Neural progenitor cell (in vitro differentiated cells): ENCODE measurements around the gene CFAP58. TPM values are rescaled to one million over a fixed set of nuclear protein-coding genes. Genes with fewer than 3 reads are reported as not detected.

Experiments
- DNase-seq: peaks from one replicate; pipeline ENCODE4 v3.0.0-alpha.2; 2016; ENCODE audit warnings: low spot score
- H2AFZ ChIP-seq: fragments of 200-600 bp; sonication (generic); replicated peaks from 2 replicates; pipeline ENCODE4 v1.6.1; 2016; ENCODE audit warnings: antibody characterized with exemption
- H3F3A ChIP-seq: fragments of 200-600 bp; sonication (generic); 2 replicates; pipeline ENCODE4 v1.6.1; 2016; ENCODE audit warnings: antibody characterized with exemption, low read depth
- H3K27ac ChIP-seq: fragments of 200-600 bp; sonication (generic); 2 replicates; pipeline ENCODE4 v1.5.1; 2016; ENCODE audit warnings: mild to moderate bottlenecking
- H3K27me3 ChIP-seq: fragments of 200-600 bp; sonication (generic); 2 replicates; pipeline ENCODE4 v1.6.1; 2016; ENCODE audit warnings: mild to moderate bottlenecking, moderate library complexity
- H3K36me3 ChIP-seq: fragments of 200-600 bp; sonication (generic); 2 replicates; pipeline ENCODE4 v1.5.1; 2016
- H3K4me1 ChIP-seq: fragments of 200-600 bp; sonication (generic); 2 replicates; pipeline ENCODE4 v1.6.1; 2016; ENCODE audit warnings: mixed run types
- H3K4me2 ChIP-seq: fragments of 200-600 bp; sonication (generic); 2 replicates; pipeline ENCODE4 v1.6.1; 2016
- H3K4me3 ChIP-seq: fragments of 200-600 bp; sonication (generic); 2 replicates; pipeline ENCODE4 v1.5.1; 2016
- H3K79me2 ChIP-seq: fragments of 200-600 bp; sonication (generic); 2 replicates; pipeline ENCODE4 v1.6.1; 2016; ENCODE audit warnings: low read depth
- H3K9ac ChIP-seq: fragments of 200-600 bp; sonication (generic); 2 replicates; pipeline ENCODE4 v1.6.1; 2016
- H3K9me3 ChIP-seq: fragments of 200-600 bp; sonication (generic); 2 replicates; pipeline ENCODE4 v1.5.1; 2016; ENCODE audit warnings: low read depth
- H4K20me1 ChIP-seq: fragments of 200-600 bp; sonication (generic); 2 replicates; pipeline ENCODE4 v1.6.1; 2016; ENCODE audit warnings: low read depth
- H3K27ac Mint-ChIP-seq: 3 replicates; pipeline ENCODE4 v1.8.0; 2021; ENCODE audit warnings: mixed read lengths
- H3K27me3 Mint-ChIP-seq: 2 replicates; pipeline ENCODE4 v1.8.0; 2022; ENCODE audit warnings: low read depth, mild to moderate bottlenecking, inconsistent platforms, moderate library complexity, mixed read lengths; ENCODE audit not compliant: insufficient read depth
- H3K36me3 Mint-ChIP-seq: 3 replicates; pipeline ENCODE4 v1.8.0; 2021; ENCODE audit warnings: mixed read lengths
- H3K4me1 Mint-ChIP-seq: 3 replicates; pipeline ENCODE4 v1.8.0; 2021; ENCODE audit warnings: mixed read lengths
- H3K4me3 Mint-ChIP-seq: 3 replicates; pipeline ENCODE4 v1.8.0; 2021; ENCODE audit warnings: mild to moderate bottlenecking, moderate library complexity, mixed read lengths
- H3K9me3 Mint-ChIP-seq: 3 replicates; pipeline ENCODE4 v1.8.0; 2020; ENCODE audit warnings: mixed read lengths
- EZH2 ChIP-seq: fragments of 200-600 bp; sonication (generic); IDR thresholded peaks from 2 replicates; pipeline ENCODE4 v1.6.1; 2017; ENCODE audit warnings: antibody characterized with exemption, mild to moderate bottlenecking, moderate library complexity
- EZH2phosphoT487 ChIP-seq: fragments of 200-600 bp; sonication (generic); IDR thresholded peaks from 2 replicates; pipeline ENCODE4 v1.6.1; 2017; ENCODE audit warnings: antibody characterized with exemption
- total RNA-seq: library from RNA; depleted of rRNA; stranded (reverse); fragments of >200 nt; gene quantifications from 2 replicates; pipeline ENCODE4 v1.2.3, GENCODE V29; 2015; ENCODE audit warnings: low replicate concordance
- TF ChIP-seq, protein P1 (sequence below): fragments of 200-600 bp; sonication (generic); IDR thresholded peaks from 2 replicates; pipeline ENCODE4 v1.5.1; 2017; ENCODE audit warnings: antibody characterized with exemption, mild to moderate bottlenecking

Gene CFAP58
- total RNA-seq, 1 donor from 2014 or later, result 1.7 TPM

DNA sequence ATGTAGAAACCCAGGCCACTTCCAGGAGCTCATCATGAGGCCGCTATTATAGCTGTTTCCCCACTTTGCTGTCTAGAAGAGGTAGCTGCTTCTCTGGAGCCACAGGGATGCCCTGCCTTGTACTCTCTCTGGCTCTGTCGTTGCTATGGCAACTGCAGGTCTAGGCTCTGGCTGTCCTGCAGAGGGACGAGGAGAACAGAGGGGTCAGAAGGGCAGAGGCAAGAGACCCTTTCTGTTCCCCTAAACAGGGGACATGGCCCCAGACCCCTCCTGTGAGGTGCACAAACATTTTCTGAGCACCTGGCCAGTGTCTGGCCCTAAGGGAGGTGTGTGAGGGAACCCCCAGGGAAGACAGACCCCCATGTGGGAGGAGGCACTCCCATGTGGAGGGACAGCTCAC is 46.7 kb upstream of the CFAP58 start:
- Histone ChIP-seq H3F3A (no peaks in the 10 kb centered on the region), H3K9ac (no peak overlapping the region), H3K27ac (no peak overlapping the region), H3K36me3 (no peaks in the 10 kb centered on the region), H4K20me1 (no peaks in the 10 kb centered on the region), H3K9me3 (no peaks in the 10 kb centered on the region), H3K27me3 (no peaks in the 10 kb centered on the region), H3K4me1 (peaks cover 10% of the 10 kb centered on the region), H3K4me3 (no peak overlapping the region), H2AFZ (no peak overlapping the region), H3K4me2 (no peak overlapping the region), H3K79me2 (no peaks in the 10 kb centered on the region)
- peak; percentile 84 for DNase-seq
- Mint-ChIP-seq H3K27me3 (no peaks in the 10 kb centered on the region), H3K36me3 (peaks cover 19% of the 10 kb centered on the region), H3K9me3 (peaks cover 15% of the 10 kb centered on the region), H3K4me1 (peaks cover 31% of the 10 kb centered on the region), H3K27ac (peak overlapping the region; percentile 9), H3K4me3 (no peak overlapping the region)
- TF ChIP-seq EZH2, result no peak
- TF ChIP-seq, protein P1, sequence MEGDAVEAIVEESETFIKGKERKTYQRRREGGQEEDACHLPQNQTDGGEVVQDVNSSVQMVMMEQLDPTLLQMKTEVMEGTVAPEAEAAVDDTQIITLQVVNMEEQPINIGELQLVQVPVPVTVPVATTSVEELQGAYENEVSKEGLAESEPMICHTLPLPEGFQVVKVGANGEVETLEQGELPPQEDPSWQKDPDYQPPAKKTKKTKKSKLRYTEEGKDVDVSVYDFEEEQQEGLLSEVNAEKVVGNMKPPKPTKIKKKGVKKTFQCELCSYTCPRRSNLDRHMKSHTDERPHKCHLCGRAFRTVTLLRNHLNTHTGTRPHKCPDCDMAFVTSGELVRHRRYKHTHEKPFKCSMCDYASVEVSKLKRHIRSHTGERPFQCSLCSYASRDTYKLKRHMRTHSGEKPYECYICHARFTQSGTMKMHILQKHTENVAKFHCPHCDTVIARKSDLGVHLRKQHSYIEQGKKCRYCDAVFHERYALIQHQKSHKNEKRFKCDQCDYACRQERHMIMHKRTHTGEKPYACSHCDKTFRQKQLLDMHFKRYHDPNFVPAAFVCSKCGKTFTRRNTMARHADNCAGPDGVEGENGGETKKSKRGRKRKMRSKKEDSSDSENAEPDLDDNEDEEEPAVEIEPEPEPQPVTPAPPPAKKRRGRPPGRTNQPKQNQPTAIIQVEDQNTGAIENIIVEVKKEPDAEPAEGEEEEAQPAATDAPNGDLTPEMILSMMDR, result no peak

DNA sequence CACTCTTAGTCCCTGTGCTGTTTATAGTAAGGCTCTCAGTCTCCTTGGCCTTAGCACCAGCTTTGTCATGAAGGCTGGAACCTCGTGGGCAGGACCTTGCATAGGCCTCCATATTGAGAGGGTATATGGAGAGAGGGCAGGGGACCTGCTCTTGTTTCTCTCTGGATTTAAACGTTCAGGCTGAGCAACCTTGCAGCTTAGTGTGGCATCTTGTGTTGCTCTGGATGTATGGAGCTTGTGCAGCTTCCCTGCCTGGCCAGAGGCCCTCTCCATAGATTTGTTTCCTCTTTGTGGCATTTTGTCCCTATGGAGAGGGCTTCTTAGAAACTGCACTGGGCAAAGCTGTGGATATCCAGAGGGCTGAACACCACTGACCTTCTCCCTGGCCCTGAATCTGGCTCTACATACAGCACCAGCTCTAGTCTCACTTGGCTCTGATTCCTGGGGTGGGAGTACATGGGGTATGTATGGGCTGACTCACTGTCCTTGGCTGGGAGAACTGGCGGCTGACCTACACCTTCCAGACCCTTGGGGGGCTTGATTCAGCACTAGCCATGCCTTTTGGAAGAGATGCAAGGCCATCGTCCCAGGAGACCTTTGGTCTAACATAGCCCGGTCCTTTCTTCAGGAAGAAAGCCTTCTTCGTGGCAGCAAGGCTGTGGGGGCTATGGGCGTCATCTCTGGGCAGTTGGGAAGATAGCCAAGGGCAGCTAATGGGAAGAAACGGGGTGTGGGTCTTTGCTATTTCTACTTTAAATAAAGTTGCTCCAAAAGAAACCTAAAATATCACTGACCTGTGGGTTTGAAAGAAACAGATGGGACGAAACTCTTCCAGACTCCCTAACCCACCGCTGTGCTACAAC is 45.8 kb upstream of the CFAP58 start:
- no peaks in the 10 kb centered on the region for H3F3A ChIP-seq
- H3K36me3 ChIP-seq, result no peaks in the 10 kb centered on the region
- H3K79me2 ChIP-seq, result no peaks in the 10 kb centered on the region
- H2AFZ ChIP-seq, result no peak overlapping the region
- Mint-ChIP-seq H3K4me3 (no peak overlapping the region), H3K36me3 (peaks cover 24% of the 10 kb centered on the region), H3K27ac (peak overlapping the region; percentile 9), H3K9me3 (peaks cover 9% of the 10 kb centered on the region), H3K4me1 (peaks cover 37% of the 10 kb centered on the region), H3K27me3 (no peaks in the 10 kb centered on the region)
- no peaks in the 10 kb centered on the region for H3K27me3 ChIP-seq
- no peak overlapping the region for H3K9ac ChIP-seq
- H4K20me1 ChIP-seq, result no peaks in the 10 kb centered on the region
- H3K4me2 ChIP-seq, result no peak overlapping the region
- no peaks in the 10 kb centered on the region for H3K9me3 ChIP-seq
- H3K4me3 ChIP-seq, result no peak overlapping the region
- no peak for TF ChIP-seq EZH2phosphoT487
- TF ChIP-seq, protein P1, result no peak
- H3K4me1 ChIP-seq, result peaks cover 10% of the 10 kb centered on the region
- no peak overlapping the region for H3K27ac ChIP-seq
- DNase-seq, result no peak

DNA sequence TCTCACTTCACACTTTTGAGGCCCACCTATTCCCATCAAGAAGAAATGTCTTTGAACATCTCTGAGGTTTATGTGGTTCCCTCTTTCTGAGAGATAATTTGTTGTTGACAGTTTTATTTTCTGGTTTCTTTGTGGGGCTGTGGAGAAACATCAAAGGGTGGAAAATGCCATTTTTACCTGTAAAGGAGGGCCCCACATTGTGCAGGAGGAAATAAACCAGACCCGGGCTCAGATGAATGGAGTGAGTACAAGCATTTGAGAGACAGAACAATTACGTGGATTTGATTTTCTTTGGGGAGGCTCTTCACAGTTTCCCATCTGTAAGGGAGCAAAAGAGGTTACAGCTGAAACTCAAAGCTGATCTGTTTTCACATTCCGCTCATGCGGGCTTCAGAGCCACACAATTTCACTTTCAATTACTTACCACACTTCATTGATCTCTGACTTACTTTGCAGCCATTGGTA is 45.2 kb upstream of the CFAP58 start:
- H3K79me2 ChIP-seq, result no peaks in the 10 kb centered on the region
- Mint-ChIP-seq H3K4me1 (peaks cover 37% of the 10 kb centered on the region), H3K4me3 (no peak overlapping the region), H3K9me3 (peaks cover 4% of the 10 kb centered on the region), H3K27ac (peak overlapping the region; percentile 22), H3K27me3 (peaks cover 2% of the 10 kb centered on the region), H3K36me3 (peaks cover 29% of the 10 kb centered on the region)
- TF ChIP-seq EZH2 (no peak), EZH2phosphoT487 (no peak)
- TF ChIP-seq, protein P1, result no peak
- no peaks in the 10 kb centered on the region for H4K20me1 ChIP-seq
- H3F3A ChIP-seq, result no peaks in the 10 kb centered on the region
- no peak overlapping the region for H3K9ac ChIP-seq
- DNase-seq, result no peak
- H3K4me3 ChIP-seq, result no peak overlapping the region
- H3K4me1 ChIP-seq, result peaks cover 10% of the 10 kb centered on the region
- H3K9me3 ChIP-seq, result no peaks in the 10 kb centered on the region
- no peak overlapping the region for H2AFZ ChIP-seq
- no peaks in the 10 kb centered on the region for H3K27me3 ChIP-seq
- H3K27ac ChIP-seq, result no peak overlapping the region
- H3K4me2 ChIP-seq, result no peak overlapping the region
- H3K36me3 ChIP-seq, result no peaks in the 10 kb centered on the region
